GM23338 (cell line): ENCODE results near the gene VAMP2. TPM values are rescaled to one million over a fixed set of nuclear protein-coding genes. Genes with fewer than 3 reads are reported as not detected.

Experiments used
- ATAC-seq: fragments of 200-7000 bp; cut with Tn5 transposase; 3 replicates; pipeline ENCODE4 v1.9.1; 2020
- DNase-seq: peaks from one replicate; pipeline ENCODE4 v3.0.0-alpha.2; 2015; ENCODE audit warnings: low spot score
- H2AFZ ChIP-seq: fragments of 200-600 bp; sonication (generic); 2 replicates; pipeline ENCODE4 v1.8.0; 2016; ENCODE audit warnings: antibody characterized with exemption, mild to moderate bottlenecking, moderate library complexity
- H3F3A ChIP-seq: fragments of 200-600 bp; sonication (generic); replicated peaks from 2 replicates; pipeline ENCODE4 v1.8.0; 2017; ENCODE audit warnings: antibody characterized with exemption, mixed run types, low read depth
- H3K27ac ChIP-seq: fragments of 200-600 bp; sonication (generic); 2 replicates; pipeline ENCODE4 v1.6.1; 2016; ENCODE audit warnings: low read depth
- H3K27me3 ChIP-seq: fragments of 200-600 bp; sonication (generic); 2 replicates; pipeline ENCODE4 v1.8.0; 2016; ENCODE audit warnings: mild to moderate bottlenecking, mixed run types, moderate library complexity; ENCODE audit not compliant: insufficient read depth
- H3K36me3 ChIP-seq: fragments of 200-600 bp; sonication (generic); 2 replicates; pipeline ENCODE4 v1.8.0; 2016; ENCODE audit warnings: mild to moderate bottlenecking; ENCODE audit not compliant: insufficient read depth
- H3K4me1 ChIP-seq: fragments of 200-600 bp; sonication (generic); 2 replicates; pipeline ENCODE4 v1.8.0; 2016; ENCODE audit warnings: mild to moderate bottlenecking, moderate library complexity; ENCODE audit not compliant: insufficient read depth
- H3K4me2 ChIP-seq: fragments of 200-600 bp; sonication (generic); 2 replicates; pipeline ENCODE4 v1.7.1; 2017; ENCODE audit warnings: mixed run types
- H3K4me3 ChIP-seq: fragments of 200-600 bp; sonication (generic); 2 replicates; pipeline ENCODE4 v1.6.1; 2016; ENCODE audit warnings: mixed run types
- H3K79me2 ChIP-seq: fragments of 200-600 bp; sonication (generic); replicated peaks from 2 replicates; pipeline ENCODE4 v1.8.0; 2017; ENCODE audit warnings: mild to moderate bottlenecking; ENCODE audit not compliant: insufficient read depth
- H3K9me2 ChIP-seq: fragments of 200-600 bp; sonication (generic); 2 replicates; pipeline ENCODE4 v1.8.0; 2017; ENCODE audit not compliant: insufficient read depth
- H4K20me1 ChIP-seq: fragments of 200-600 bp; sonication (generic); replicated peaks from 2 replicates; pipeline ENCODE4 v1.8.0; 2017; ENCODE audit warnings: mild to moderate bottlenecking; ENCODE audit not compliant: insufficient read depth
- H3K27ac Mint-ChIP-seq: 2 replicates; pipeline ENCODE4 v1.8.0; 2020; ENCODE audit warnings: inconsistent platforms, mild to moderate bottlenecking, moderate library complexity, mixed read lengths
- H3K27me3 Mint-ChIP-seq: 3 replicates; pipeline ENCODE4 v1.8.0; 2022; ENCODE audit warnings: low read depth, mild to moderate bottlenecking, moderate library complexity, mixed read lengths, inconsistent platforms; ENCODE audit not compliant: insufficient read depth, poor library complexity
- H3K36me3 Mint-ChIP-seq: 3 replicates; pipeline ENCODE4 v1.8.0; 2021; ENCODE audit warnings: low read depth, mild to moderate bottlenecking, inconsistent platforms, moderate library complexity, mixed read lengths
- H3K4me1 Mint-ChIP-seq: 3 replicates; pipeline ENCODE4 v1.8.0; 2020; ENCODE audit warnings: mild to moderate bottlenecking, inconsistent platforms, mixed read lengths
- H3K4me3 Mint-ChIP-seq: 3 replicates; pipeline ENCODE4 v1.8.0; 2021; ENCODE audit warnings: moderate library complexity, mild to moderate bottlenecking, inconsistent platforms, mixed read lengths
- H3K9me3 Mint-ChIP-seq: 3 replicates; pipeline ENCODE4 v1.8.0; 2020; ENCODE audit warnings: moderate library complexity, mild to moderate bottlenecking, inconsistent platforms, mixed read lengths
- CREB1 ChIP-seq: fragments of 250-450 bp; sonication (Bioruptor Pico); IDR thresholded peaks from 2 replicates; pipeline ENCODE4 v1.5.0; 2020; ENCODE audit warnings: low read depth, mild to moderate bottlenecking, moderate library complexity
- EZH2 ChIP-seq: fragments of 200-600 bp; sonication (generic); IDR thresholded peaks from one replicate; pipeline ENCODE4 v1.8.0; 2017; ENCODE audit warnings: antibody characterized with exemption, mild to moderate bottlenecking, low read depth; ENCODE audit not compliant: unreplicated experiment
- EZH2phosphoT487 ChIP-seq: fragments of 200-600 bp; sonication (generic); IDR thresholded peaks from one replicate; pipeline ENCODE4 v1.8.1; 2018; ENCODE audit warnings: antibody characterized with exemption; ENCODE audit not compliant: unreplicated experiment
- JUNB ChIP-seq: IDR thresholded peaks from one replicate; pipeline ENCODE4 v1.6.1; 2016; ENCODE audit warnings: antibody characterized with exemption; ENCODE audit not compliant: unreplicated experiment
- NANOG ChIP-seq: IDR thresholded peaks from 2 replicates; pipeline ENCODE4 v1.6.1; 2016; ENCODE audit warnings: antibody characterized with exemption, borderline replicate concordance
- POLR2AphosphoS5 ChIP-seq: IDR thresholded peaks from 2 replicates; pipeline ENCODE4 v1.6.1; 2016; ENCODE audit warnings: antibody characterized with exemption, low read depth
- STAT1 ChIP-seq: IDR thresholded peaks from one replicate; pipeline ENCODE4 v1.6.1; 2016; ENCODE audit warnings: antibody characterized with exemption; ENCODE audit not compliant: unreplicated experiment
- polyA plus RNA-seq: library from polyadenylated mRNA; unstranded; fragments of >200 nt; fragmentation: Nextera tagmentation; extraction: Ambion mirVana; gene quantifications from 2 replicates; pipeline ENCODE4 v1.2.1, GENCODE V29; 2016
- total RNA-seq: library from RNA; depleted of rRNA; stranded (reverse); fragments of >200 nt; shearing (Covaris generic); gene quantifications from 2 replicates; pipeline ENCODE4 v1.2.3, GENCODE V29; 2014
- TF ChIP-seq, protein P1 (sequence below): IDR thresholded peaks from one replicate; pipeline ENCODE4 v1.6.1; 2018; ENCODE audit warnings: antibody characterized with exemption; ENCODE audit not compliant: unreplicated experiment
- TF ChIP-seq, protein P2 (sequence below): IDR thresholded peaks from 2 replicates; pipeline ENCODE4 v1.6.1; 2016; ENCODE audit warnings: antibody characterized with exemption
- TF ChIP-seq, protein P3 (sequence below), 2 experiments: fragments of 200-600 bp in 1 of 2; sonication (generic) in 1 of 2; conservative IDR thresholded peaks; 2 replicates each; pipeline versions ENCODE4 v1.5.1 to v1.6.1; 2016 to 2017; ENCODE audit warnings: antibody characterized with exemption in 2 of 2, low read depth in 2 of 2, mild to moderate bottlenecking in 2 of 2, moderate library complexity in 1 of 2
- TF ChIP-seq, protein P4 (sequence below): fragments of 250-450 bp; sonication (Bioruptor Pico); IDR thresholded peaks from 2 replicates; pipeline ENCODE4 v1.5.0; 2020; ENCODE audit warnings: mild to moderate bottlenecking, moderate library complexity

The VAMP2 gene
- total and polyA plus RNA-seq, 2 experiments from 2014 or later = 6.9 to 32.3 TPM

DNA sequence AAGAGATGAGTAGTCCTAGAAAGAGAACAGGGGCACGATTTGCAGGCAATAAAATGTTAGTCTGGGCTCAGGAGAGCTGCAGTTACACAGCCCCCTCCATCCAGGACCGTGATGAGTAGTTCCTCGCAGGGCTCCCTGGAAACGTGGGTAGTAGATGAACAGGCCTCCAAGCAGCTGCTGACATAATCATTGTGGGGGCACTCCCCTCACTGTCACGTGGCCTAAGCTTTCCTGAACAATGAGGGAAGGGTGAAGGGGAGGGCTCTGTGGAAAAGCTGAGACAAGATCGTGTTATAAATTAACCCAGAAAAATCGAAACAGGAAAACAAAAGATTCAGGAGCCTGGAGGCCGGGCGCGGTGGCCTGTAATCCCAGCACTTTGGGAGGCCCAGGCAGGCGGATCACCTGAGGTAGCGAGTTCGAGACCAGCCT is 9.2 kb downstream of the VAMP2 start (continued):
- TF ChIP-seq, protein P1, sequence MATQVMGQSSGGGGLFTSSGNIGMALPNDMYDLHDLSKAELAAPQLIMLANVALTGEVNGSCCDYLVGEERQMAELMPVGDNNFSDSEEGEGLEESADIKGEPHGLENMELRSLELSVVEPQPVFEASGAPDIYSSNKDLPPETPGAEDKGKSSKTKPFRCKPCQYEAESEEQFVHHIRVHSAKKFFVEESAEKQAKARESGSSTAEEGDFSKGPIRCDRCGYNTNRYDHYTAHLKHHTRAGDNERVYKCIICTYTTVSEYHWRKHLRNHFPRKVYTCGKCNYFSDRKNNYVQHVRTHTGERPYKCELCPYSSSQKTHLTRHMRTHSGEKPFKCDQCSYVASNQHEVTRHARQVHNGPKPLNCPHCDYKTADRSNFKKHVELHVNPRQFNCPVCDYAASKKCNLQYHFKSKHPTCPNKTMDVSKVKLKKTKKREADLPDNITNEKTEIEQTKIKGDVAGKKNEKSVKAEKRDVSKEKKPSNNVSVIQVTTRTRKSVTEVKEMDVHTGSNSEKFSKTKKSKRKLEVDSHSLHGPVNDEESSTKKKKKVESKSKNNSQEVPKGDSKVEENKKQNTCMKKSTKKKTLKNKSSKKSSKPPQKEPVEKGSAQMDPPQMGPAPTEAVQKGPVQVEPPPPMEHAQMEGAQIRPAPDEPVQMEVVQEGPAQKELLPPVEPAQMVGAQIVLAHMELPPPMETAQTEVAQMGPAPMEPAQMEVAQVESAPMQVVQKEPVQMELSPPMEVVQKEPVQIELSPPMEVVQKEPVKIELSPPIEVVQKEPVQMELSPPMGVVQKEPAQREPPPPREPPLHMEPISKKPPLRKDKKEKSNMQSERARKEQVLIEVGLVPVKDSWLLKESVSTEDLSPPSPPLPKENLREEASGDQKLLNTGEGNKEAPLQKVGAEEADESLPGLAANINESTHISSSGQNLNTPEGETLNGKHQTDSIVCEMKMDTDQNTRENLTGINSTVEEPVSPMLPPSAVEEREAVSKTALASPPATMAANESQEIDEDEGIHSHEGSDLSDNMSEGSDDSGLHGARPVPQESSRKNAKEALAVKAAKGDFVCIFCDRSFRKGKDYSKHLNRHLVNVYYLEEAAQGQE = no peak
- TF ChIP-seq, protein P2, sequence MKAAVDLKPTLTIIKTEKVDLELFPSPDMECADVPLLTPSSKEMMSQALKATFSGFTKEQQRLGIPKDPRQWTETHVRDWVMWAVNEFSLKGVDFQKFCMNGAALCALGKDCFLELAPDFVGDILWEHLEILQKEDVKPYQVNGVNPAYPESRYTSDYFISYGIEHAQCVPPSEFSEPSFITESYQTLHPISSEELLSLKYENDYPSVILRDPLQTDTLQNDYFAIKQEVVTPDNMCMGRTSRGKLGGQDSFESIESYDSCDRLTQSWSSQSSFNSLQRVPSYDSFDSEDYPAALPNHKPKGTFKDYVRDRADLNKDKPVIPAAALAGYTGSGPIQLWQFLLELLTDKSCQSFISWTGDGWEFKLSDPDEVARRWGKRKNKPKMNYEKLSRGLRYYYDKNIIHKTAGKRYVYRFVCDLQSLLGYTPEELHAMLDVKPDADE = no peak
- TF ChIP-seq JUNB (no peak), EZH2phosphoT487 (no peak), POLR2AphosphoS5 (no peak), NANOG (no peak)
- TF ChIP-seq, protein P3, sequence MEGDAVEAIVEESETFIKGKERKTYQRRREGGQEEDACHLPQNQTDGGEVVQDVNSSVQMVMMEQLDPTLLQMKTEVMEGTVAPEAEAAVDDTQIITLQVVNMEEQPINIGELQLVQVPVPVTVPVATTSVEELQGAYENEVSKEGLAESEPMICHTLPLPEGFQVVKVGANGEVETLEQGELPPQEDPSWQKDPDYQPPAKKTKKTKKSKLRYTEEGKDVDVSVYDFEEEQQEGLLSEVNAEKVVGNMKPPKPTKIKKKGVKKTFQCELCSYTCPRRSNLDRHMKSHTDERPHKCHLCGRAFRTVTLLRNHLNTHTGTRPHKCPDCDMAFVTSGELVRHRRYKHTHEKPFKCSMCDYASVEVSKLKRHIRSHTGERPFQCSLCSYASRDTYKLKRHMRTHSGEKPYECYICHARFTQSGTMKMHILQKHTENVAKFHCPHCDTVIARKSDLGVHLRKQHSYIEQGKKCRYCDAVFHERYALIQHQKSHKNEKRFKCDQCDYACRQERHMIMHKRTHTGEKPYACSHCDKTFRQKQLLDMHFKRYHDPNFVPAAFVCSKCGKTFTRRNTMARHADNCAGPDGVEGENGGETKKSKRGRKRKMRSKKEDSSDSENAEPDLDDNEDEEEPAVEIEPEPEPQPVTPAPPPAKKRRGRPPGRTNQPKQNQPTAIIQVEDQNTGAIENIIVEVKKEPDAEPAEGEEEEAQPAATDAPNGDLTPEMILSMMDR (conservative IDR thresholded peaks at IDR 0.05; ENCODE audit: low read depth in 2 of 2) = no peak

DNA sequence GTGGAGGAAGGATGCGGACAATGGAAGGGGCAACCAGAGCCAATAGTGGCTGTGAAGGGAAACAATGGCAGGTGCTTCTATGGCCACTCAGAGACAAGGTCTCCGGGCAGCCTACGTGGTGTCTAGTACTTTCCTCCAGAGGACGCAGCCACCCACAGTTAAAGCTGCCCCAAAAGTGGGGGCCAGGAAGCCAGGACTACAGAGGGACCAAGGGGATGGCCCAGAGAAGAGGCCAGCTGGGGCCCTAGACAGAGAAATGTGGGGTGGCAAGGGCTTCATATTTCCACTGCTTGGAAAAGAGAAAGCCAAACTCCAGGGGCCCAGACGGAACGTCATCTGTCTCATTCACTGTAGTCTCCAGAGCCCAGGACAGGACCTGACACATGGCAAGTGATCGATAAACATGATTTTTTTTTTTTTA is 9.7 kb downstream of the VAMP2 start:
- Histone ChIP-seq H2AFZ (no peak overlapping the region), H3F3A (peaks cover 38% of the 10 kb centered on the region; the same call in 1 of the 2 replicates), H3K79me2 (peaks cover 6% of the 10 kb centered on the region; the same call in 1 of the 2 replicates), H3K4me1 (peaks cover 30% of the 10 kb centered on the region), H3K36me3 (no peaks in the 10 kb centered on the region), H3K9me2 (no peaks in the 10 kb centered on the region), H3K4me3 (peak overlapping the region; percentile 97), H3K4me2 (peak overlapping the region; percentile 100), H4K20me1 (no peaks in the 10 kb centered on the region; the same call in 1 of the 2 replicates), H3K27me3 (no peaks in the 10 kb centered on the region), H3K27ac (peak overlapping the region; percentile 80; the same call in 1 of the 2 replicates)
- no peak overlapping the region; the same call in 1 of the 3 replicates for H3K4me3 Mint-ChIP-seq
- H3K27ac Mint-ChIP-seq = 0 out of 2 replicates have a peak overlapping the region, but pooled peaks have one; percentile 2
- peaks cover 17% of the 10 kb centered on the region for H3K4me1 Mint-ChIP-seq
- DNase-seq (no peak), ATAC-seq (no peak)
- H3K27me3 Mint-ChIP-seq = peaks cover 24% of the 10 kb centered on the region
- no peaks in the 10 kb centered on the region; the same call in 2 of the 3 replicates for H3K9me3 Mint-ChIP-seq
- peaks cover 14% of the 10 kb centered on the region for H3K36me3 Mint-ChIP-seq
- TF ChIP-seq JUNB (no peak), EZH2 (no peak), EZH2phosphoT487 (no peak), CREB1 (CRISPR knock-in tag) (no peak), STAT1 (no peak)
- TF ChIP-seq, protein P4, sequence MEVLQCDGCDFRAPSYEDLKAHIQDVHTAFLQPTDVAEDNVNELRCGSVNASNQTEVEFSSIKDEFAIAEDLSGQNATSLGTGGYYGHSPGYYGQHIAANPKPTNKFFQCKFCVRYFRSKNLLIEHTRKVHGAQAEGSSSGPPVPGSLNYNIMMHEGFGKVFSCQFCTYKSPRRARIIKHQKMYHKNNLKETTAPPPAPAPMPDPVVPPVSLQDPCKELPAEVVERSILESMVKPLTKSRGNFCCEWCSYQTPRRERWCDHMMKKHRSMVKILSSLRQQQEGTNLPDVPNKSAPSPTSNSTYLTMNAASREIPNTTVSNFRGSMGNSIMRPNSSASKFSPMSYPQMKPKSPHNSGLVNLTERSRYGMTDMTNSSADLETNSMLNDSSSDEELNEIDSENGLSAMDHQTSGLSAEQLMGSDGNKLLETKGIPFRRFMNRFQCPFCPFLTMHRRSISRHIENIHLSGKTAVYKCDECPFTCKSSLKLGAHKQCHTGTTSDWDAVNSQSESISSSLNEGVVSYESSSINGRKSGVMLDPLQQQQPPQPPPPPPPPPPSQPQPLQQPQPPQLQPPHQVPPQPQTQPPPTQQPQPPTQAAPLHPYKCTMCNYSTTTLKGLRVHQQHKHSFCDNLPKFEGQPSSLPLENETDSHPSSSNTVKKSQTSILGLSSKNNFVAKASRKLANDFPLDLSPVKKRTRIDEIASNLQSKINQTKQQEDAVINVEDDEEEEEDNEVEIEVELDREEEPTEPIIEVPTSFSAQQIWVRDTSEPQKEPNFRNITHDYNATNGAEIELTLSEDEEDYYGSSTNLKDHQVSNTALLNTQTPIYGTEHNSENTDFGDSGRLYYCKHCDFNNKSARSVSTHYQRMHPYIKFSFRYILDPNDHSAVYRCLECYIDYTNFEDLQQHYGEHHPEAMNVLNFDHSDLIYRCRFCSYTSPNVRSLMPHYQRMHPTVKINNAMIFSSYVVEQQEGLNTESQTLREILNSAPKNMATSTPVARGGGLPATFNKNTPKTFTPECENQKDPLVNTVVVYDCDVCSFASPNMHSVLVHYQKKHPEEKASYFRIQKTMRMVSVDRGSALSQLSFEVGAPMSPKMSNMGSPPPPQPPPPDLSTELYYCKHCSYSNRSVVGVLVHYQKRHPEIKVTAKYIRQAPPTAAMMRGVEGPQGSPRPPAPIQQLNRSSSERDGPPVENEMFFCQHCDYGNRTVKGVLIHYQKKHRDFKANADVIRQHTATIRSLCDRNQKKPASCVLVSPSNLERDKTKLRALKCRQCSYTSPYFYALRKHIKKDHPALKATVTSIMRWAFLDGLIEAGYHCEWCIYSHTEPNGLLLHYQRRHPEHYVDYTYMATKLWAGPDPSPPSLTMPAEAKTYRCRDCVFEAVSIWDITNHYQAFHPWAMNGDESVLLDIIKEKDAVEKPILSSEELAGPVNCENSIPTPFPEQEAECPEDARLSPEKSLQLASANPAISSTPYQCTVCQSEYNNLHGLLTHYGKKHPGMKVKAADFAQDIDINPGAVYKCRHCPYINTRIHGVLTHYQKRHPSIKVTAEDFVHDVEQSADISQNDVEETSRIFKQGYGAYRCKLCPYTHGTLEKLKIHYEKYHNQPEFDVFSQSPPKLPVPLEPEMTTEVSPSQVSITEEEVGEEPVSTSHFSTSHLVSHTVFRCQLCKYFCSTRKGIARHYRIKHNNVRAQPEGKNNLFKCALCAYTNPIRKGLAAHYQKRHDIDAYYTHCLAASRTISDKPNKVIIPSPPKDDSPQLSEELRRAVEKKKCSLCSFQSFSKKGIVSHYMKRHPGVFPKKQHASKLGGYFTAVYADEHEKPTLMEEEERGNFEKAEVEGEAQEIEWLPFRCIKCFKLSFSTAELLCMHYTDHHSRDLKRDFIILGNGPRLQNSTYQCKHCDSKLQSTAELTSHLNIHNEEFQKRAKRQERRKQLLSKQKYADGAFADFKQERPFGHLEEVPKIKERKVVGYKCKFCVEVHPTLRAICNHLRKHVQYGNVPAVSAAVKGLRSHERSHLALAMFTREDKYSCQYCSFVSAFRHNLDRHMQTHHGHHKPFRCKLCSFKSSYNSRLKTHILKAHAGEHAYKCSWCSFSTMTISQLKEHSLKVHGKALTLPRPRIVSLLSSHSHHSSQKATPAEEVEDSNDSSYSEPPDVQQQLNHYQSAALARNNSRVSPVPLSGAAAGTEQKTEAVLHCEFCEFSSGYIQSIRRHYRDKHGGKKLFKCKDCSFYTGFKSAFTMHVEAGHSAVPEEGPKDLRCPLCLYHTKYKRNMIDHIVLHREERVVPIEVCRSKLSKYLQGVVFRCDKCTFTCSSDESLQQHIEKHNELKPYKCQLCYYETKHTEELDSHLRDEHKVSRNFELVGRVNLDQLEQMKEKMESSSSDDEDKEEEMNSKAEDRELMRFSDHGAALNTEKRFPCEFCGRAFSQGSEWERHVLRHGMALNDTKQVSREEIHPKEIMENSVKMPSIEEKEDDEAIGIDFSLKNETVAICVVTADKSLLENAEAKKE (CRISPR knock-in tag) = no peak
- TF ChIP-seq, protein P2 = no peak
